Activated CD4-positive, CD25-positive, alpha-beta regulatory T cell (primary cell): ENCODE data around the gene DCAF16.

Experiments
- DNase-seq, 4 experiments: peaks; one replicate each; lab custom pipeline; 2025; lab: John Stamatoyannopoulos, UW

The DCAF16 gene

DNA sequence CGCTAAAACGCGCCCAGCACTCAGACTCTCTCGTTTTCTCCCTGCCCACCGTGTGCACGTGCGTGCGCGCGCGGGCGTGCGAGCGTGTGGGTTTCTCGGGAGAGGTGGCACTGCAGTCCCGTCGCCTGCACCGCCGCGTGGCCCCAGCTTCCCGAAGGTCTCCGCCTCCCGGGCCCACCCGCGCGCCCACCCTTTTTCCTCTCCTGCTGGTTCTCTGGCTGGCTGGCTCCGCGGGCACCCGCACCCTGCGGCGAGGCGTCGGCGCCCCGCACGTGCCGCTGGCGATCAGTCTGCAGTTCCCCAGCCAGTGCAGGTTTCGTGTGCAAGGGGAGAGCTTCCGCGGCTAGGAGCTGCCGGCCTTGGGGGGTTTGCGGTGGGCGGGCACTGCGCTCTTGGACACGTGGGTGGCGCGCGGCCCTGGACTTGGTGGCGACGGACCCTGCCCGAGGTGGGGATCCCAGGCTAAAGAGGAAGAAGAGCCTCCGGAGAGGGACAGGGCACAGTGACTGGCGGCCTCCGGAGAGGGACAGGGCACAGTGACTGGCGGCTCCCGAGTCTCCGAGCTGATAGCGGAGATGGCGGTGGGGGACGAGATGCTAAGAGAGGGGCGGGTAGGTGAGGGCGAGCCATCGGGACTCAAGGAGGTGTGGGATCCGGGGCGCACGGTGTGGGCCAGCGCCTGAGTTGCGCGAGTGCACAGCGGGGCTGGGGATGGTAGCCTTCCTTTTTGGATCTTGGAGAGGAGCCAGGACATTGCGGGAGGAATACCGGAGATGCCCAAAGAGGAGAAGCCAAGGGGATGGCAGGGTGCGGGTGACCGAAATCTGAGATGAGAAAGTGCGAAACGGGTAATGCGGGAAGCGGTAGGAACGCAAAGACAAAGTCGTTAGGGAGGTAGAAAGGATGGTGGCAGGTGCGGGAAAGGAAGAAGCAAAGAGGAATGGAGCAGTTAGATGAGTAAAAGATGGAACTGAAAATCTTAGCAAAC lies 29.0 kb downstream of the DCAF16 start, which contains the start of gene FAM184B:
Gene FAM184B (minus strand): TSS at position 322 of the 988 bp plus-strand sequence. CDS start 322 bp downstream, outside the sequence.
- DNase-seq: no peak

DNA sequence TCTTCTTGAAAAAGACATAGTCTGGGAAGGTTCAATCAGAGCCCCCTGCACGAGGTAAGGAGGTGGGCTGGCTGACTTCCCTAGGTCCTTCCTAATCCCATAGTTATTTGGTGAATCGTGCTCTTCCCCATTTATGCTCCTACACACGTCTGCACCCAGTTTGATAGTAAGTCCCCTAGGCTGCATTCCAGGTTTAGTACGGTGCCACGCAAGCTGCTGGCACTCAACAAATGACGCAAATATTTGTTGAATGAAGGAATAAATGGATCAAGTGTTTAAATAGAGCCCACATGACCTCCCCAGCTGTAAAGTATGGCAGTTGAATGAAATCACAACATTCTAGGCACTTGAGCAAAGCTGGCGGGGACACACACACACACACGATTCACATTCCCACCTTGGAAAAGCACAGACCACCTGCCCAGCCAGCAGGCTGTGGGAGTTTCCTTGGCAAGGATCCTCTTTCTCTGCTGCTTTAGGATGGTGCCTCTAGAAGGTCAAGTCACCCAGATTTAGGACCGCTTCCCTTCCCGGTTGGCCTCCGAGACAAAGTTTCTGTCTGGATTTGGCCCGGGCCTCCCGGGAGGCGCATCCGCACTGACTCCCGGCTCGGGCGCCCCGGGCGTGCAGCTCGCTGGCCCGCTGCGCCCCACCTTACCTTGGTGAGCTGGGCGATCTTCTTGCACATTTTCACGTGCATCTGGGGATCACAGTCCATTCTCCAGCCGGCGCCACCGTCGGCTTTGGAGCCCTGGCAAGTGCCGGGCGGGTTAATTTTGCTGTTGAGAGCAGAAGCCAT lies 29.9 kb downstream of the DCAF16 start:
- DNase-seq: no peak

DNA sequence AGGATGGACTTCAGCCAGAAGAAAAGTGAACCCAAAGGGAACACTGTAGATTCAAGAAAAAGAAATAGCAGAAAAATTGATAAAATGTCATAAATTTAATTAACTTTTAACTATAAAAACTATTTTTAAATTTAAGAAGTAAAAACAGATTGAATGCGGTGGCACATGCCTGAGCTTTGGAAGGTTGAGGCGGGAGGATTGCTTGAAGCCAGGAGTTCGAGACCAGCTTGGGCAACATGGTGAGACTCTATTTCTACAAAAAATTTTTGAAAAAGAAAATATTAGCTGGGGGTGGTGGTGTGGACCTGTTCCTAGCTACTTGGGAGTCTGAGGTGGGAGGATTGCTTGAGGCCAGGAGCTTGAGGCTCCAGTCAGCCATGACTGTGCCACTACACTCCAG lies 32.1 kb downstream of the DCAF16 start:
- DNase-seq: no peak

DNA sequence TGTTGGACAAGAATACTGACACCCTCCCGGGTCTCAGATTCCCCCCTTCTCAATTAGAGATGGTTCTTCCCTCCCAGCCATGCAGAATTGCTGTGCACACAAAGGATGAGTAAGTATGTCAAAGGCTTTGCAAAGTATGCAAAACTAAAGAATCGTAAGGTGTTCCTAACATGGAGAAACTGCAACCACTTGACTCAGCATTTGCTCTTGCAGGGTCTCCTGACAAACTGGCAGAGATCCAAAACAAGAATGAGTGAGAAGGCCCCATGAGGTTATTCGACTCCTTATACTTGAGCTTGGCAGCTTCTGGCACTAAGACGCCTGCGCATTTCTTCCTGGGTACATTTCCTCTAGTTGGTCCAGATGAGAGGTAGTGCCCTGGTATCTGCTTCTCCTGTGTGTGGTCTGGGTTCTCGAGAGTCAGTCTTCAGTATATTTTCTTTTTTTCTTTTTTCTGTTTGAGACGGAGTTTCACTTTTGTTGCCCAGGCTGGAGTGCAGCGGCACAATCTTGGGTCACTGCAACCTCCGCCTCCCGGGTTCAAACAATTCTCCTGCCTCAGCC lies 37.3 kb downstream of the DCAF16 start:
- no peak for DNase-seq

DNA sequence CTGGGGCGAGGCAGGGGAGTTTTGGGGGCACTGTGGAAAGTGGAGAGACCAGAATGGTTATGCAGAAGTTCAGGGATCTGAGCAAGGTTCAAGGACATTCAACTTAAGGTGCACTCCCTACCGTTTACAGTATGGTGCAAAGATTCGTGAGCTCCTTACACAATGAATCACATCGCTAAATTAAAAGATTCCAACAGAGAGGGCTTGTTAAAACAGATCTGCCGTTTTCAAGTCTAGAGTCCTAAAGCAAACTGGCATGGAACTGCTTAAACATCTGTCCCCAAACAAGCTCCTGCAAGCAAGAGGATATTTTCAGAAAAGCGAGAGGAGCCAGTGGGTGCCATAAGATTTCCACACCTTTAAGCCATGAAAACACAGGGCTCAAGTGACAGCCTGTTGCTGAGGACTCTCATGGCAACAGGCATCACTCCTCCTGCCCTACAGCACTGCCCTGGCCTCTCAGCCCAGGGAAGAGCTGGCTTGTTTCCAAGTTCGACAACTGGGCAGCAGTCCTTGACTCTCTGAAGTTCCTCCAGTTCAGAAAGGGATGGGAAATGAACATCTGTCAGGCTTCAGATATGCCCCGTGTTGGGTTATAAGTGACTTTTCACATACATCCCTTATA lies 39.2 kb downstream of the DCAF16 start:
- DNase-seq: no peak

DNA sequence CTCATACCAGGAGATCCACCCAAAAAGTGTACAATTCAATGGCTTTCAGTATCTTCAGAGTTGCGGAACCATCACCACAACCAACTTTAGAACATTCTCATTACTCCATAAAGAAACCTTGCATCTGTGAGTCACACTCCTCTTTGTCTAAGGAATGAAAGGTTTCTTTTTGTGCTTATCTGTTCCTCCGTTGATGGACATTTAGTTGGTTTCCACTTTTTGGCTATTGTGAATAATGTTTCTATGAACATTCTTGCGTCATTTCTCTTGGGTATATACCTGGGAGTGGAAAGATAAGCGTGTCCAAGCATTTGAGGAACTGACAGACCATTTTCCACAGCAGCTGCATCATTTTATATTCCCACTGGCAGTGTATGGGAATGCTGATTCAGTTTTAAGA lies 39.7 kb downstream of the DCAF16 start:
- no peak for DNase-seq

DNA sequence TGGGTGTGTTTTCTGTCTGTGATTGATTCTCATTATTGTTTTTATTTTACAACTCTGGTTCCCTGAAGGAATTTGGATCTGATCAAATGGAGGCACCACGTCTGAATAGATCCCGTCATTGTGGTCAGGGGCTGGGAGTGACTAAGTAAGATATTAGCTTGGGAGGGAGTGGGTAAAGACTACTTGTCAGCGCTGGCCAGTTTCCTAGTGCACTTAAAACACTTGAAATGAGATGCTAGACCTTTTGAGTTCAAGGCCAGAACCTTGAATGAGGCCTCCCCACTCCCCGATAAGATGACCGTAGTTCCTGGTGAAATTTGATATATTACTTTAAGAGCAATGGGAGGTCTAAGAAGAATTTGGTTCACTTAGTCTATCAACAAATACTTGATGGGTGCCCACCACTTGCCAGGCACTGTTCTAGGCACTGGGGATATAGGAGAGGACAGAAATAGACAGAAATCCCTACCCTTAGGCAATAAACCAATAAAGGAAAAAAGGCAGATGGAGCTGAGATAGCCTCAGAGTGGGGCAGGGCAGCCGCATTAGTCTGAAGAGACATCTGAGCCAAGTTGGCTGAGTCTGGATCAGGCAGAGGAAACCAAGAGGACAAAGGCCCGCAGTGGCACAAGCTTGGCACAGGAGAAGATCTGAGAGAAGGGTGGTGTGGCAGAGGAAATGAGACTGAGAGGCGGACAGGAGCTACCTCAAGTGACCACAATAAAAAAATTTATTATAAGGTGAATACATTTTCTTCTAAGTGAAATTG lies 41.0 kb downstream of the DCAF16 start:
- DNase-seq: no peak

DNA sequence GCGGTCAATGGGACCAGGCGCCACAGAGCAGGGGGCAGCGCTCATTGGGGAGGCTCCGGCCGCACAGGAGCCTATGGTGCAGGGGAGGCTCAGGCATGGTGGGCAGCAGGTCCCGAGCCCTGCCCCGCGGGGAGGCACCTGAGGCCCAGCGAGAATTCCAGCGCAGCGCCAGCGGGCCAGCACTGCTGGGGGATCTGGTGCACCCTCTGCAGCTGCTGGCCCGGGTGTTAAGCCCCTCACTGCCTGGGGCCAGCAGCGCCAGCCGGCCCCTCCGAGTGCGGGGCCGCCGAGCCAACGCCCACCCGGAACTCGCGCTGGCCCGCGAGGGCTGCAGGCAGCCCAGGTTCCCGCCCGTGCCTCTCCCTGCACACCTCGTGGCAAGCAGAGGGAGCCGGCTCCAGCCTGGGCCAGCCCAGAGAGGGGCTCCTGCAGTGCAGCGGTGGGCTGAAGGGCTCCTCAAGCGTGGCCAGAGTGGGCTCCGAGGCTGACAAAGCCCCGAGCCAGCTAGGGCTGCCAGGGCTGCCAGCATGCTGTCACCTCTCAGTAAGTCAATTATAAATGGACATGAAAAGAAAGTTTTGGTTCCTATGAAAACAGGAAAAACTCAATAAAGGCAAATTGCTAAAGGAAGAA lies 43.6 kb downstream of the DCAF16 start:
- DNase-seq: no peak

DNA sequence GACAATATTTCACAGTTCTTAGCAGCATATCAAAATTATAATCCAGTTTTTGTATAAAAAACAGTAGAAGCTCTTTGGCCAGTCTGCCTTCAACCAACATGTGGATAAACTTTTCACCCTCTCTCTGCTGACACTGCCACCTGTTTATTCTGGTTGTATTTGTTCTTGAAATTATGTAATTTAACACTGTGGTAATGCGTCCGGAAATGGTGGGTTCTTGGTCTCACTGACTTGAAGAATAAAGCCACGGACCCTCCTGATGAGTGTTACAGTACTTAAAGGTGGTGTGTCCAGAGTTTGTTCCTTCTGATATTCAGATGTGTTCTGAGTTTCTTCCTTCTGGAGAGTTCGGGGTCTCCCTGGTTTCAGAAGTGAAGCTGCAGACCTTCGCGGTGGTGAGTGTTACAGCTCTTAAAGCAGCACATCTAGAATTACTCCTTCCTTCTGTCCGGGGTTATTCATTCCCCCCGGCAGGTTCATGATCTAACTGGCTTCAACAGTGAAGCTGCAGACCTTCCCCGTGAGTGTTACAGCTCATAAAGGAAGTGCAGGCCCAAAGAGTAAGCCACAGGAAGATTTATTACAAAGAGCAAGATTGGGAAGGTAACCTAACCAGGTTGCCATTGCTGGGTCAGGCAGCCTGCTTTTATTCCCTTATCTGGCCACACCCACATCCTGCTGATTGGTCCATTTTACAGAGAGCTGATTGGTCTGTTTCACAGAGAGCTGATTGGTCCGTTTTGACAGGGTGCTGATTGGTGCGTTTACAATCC lies 44.9 kb downstream of the DCAF16 start:
- DNase-seq: no peak

DNA sequence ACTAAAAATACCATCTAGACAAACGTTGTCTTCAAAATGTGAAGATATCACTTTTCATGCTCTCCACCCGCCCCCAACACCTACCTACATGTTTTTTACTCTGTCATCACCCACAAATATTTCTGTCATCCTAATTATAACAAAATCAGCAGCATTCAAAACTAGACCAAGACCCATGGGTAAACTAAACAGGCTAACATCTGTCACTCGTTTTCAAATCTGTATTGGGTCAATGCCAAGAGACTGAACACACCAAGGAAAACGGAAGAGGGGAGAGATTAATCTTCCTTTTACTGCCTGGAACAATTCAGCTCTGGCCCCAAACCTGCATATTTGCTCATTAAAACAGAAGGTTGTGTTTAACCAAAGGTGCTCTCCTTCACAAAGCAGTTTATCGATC lies 46.6 kb downstream of the DCAF16 start:
- no peak for DNase-seq

DNA sequence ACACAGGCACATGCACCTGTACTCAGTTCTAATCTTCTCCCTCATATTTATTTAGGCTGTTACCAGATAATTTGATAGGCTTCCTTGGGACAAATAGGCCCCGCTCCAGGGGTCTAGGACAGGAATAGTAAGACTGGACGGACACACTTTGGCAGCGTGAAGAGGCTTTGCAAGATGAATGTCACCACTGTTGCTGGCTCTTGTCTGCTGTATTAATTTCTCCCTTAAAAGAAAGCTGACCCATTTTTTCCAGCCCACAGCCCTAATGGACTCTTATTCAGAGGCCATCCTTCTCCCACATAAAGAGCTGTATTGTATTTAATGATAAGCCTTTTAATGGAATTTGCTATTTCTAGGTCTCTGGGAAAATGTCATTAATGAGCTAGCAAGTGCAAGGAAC lies 47.1 kb downstream of the DCAF16 start:
- no peak for DNase-seq

DNA sequence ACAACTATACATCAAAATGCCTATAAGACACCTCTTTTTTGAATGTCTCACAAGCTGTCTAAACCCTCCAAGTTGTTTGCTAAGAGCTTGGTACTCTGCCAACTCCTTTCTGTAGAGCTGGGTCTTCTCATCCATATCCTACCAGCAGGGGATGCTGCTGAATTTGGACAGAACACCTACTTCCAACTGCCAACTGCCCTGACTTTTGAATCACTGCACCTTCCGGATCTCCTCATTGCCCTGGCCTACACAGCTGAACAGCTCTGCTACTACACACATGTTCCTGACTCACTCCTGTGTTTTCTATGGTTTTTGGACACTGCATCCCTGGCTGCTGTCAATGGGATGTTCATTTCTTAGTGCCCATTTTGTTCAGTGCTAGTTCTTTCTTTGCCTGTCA lies 47.8 kb downstream of the DCAF16 start:
- no peak for DNase-seq

DNA sequence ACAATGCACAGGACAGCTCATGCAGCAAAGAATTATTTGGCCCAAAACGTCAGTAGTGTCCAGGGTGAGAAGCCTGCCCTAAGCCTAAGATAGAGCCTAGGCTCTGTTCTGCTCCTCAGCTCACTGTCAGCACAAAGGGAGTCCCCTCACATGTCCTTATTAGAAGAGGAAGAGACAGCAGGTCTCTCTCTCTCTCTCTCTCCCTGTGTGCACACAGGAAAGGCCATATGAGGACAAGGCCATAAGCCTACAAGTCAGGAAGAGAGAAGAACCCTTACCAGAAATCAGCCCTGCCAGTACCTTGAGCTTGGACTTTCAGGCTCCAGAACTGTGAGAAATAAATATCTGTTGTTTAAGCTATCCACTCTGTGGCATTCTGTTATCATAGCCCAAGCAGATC lies 49.5 kb downstream of the DCAF16 start:
- no peak for DNase-seq

DNA sequence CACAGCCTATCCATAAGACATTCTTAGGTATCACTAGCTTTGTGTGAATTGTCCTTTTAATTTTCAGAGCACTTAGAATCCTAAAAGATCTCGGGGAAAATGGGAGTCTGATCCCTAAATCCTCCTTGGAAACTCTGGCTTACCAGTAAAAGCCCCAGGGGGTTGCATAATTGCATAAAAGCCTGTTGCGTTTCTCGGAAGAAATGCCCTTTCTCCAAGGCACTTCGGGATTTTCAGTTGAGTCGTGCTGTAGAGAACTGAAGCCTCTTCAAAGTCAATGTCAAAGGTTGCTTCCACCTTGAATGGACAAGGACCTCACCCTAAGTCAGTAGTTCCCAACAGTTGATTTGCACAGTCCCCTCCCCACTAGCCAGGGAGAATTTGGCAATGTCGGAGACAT lies 49.9 kb downstream of the DCAF16 start:
- no peak for DNase-seq

DNA sequence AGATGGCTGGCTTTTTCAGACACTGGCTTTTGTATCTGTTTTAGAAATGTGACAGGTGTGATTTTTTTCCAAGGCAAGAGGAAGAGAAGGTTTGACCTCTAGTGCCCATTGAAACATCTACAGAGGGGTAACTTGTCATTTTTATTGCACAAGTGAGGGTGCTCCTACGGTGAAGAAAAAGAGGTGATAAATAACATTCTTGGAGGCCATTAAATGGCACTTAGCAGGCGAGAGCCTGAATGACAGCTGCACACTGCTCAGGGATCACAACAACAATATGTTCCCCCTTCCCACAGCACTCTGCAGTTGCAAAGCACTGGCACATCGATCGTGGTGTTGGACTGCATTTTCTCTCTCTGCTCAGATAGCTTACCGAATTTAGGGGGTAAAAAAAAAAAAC lies 52.1 kb downstream of the DCAF16 start:
- no peak for DNase-seq

DNA sequence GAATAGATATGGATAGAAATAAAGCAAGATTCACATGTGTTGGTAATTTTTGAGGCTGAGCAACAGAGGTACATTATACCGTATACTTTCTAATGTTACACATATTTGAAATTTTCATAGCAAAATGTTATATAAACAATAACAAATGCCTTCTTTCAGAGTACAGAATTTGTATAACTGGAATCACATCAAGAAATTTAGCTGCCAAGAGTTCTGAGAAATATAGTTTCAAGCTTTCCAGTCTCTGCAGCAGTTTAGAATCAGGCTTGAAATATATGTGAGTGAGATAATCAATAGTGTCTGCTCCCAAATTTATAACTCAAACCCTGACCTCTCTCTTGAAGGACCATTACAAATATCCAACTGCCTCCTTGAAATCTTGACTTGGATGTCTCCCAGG lies 52.9 kb downstream of the DCAF16 start:
- DNase-seq: no peak

DNA sequence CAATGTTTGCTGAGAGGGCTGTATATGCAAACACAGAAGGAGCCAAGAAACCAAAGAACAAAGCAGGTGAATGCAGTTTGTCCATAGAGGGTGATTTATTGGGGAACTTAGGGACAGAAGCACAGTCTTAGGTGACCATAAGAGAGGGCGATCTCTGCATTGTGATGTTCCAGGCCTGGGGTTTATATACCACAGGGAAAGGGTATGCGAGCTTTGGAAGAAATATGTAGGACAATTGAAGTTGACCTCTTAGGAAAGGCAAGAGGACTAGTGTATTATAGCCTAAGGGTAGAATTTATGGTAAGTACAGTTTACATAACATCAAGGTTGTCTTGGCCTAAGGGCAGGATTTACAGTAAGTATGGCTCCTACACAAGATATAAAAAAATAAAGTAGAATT lies 56.9 kb downstream of the DCAF16 start:
- DNase-seq: no peak
